ENCODE measurements around the gene GNAT2.

Gene GNAT2

GRCh38 chr1:109584766-109585165 lies 34.6 kb downstream of the GNAT2 start:
- WGBS (ENCODE audit: insufficient coverage, insufficient read length): no CpG with 5 or more reads among the region's 1 CpG
- DNase-seq (ENCODE audit: low read depth, low spot score): no peak
- no peaks in the 10 kb centered on the region for H3K9me3 ChIP-seq (ENCODE audit: control insufficient read depth, insufficient read depth, low read length)
- no peak overlapping the region for H3K4me3 ChIP-seq (ENCODE audit: low read length)
- H3K27ac ChIP-seq (ENCODE audit: low read length): no peak overlapping the region
- no peaks in the 10 kb centered on the region; the same call in 1 of the 2 replicates for H3K36me3 ChIP-seq (ENCODE audit: control insufficient read depth, insufficient read depth, low read length)
- no peaks in the 10 kb centered on the region for H3K4me1 ChIP-seq (ENCODE audit: control insufficient read depth, insufficient read depth, low read length)
- H3K27me3 ChIP-seq (ENCODE audit: control insufficient read depth, insufficient read depth, low read length): no peaks in the 10 kb centered on the region

- no peak overlapping the region for H3K27ac ChIP-seq (ENCODE audit: low read length)
- no peaks in the 10 kb centered on the region for H3K4me1 ChIP-seq (ENCODE audit: control insufficient read depth, insufficient read depth, low read length)
- H3K27me3 ChIP-seq (ENCODE audit: control insufficient read depth, insufficient read depth, low read length): no peaks in the 10 kb centered on the region
- DNase-seq (ENCODE audit: low read depth, low spot score): no peak
- H3K4me3 ChIP-seq (ENCODE audit: low read length): no peak overlapping the region
- H3K36me3 ChIP-seq (ENCODE audit: control insufficient read depth, insufficient read depth, low read length): no peaks in the 10 kb centered on the region; the same call in 1 of the 2 replicates
- whole genome bisulfite sequencing (ENCODE audit: insufficient coverage, insufficient read length): no CpG with 5 or more reads among the region's 2 CpGs
- no peaks in the 10 kb centered on the region for H3K9me3 ChIP-seq (ENCODE audit: control insufficient read depth, insufficient read depth, low read length)
These were observed 37.4 kb downstream of the GNAT2 start for GRCh38 chr1:109582021-109582420.

- no peaks in the 10 kb centered on the region; the same call in 1 of the 2 replicates for H3K36me3 ChIP-seq (ENCODE audit: control insufficient read depth, insufficient read depth, low read length)
- H3K9me3 ChIP-seq (ENCODE audit: control insufficient read depth, insufficient read depth, low read length): no peaks in the 10 kb centered on the region
These were observed 39.9 kb downstream of the GNAT2 start for GRCh38 chr1:109579491-109579890.

GRCh38 chr1:109578947-109579443 lies 40.4 kb downstream of the GNAT2 start:
- no peaks in the 10 kb centered on the region for H3K9me3 ChIP-seq (ENCODE audit: control insufficient read depth, insufficient read depth, low read length)
- no peaks in the 10 kb centered on the region; the same call in 1 of the 2 replicates for H3K36me3 ChIP-seq (ENCODE audit: control insufficient read depth, insufficient read depth, low read length)
- H3K27ac ChIP-seq (ENCODE audit: low read length): no peak overlapping the region
- no peak overlapping the region for H3K4me3 ChIP-seq (ENCODE audit: low read length)
- no peaks in the 10 kb centered on the region for H3K4me1 ChIP-seq (ENCODE audit: control insufficient read depth, insufficient read depth, low read length)
- H3K27me3 ChIP-seq (ENCODE audit: control insufficient read depth, insufficient read depth, low read length): no peaks in the 10 kb centered on the region
- no CpG with 5 or more reads among the region's 3 CpGs for WGBS (ENCODE audit: insufficient coverage, insufficient read length)
- DNase-seq (ENCODE audit: low read depth, low spot score): no peak

More at GRCh38 chr1:109579491-109579890, 39.9 kb downstream of the GNAT2 start:
- H3K4me3 ChIP-seq (ENCODE audit: low read length): no peak overlapping the region
- no CpG with 5 or more reads among the region's 1 CpG for WGBS (ENCODE audit: insufficient coverage, insufficient read length)
- no peak for DNase-seq (ENCODE audit: low read depth, low spot score)
- H3K27ac ChIP-seq (ENCODE audit: low read length): no peak overlapping the region
- H3K4me1 ChIP-seq (ENCODE audit: control insufficient read depth, insufficient read depth, low read length): no peaks in the 10 kb centered on the region
- no peaks in the 10 kb centered on the region for H3K27me3 ChIP-seq (ENCODE audit: control insufficient read depth, insufficient read depth, low read length)

- Histone ChIP-seq H3K4me3 (ENCODE audit: low read length) (no peak overlapping the region), H3K9me3 (ENCODE audit: control insufficient read depth, insufficient read depth, low read length) (no peaks in the 10 kb centered on the region), H3K27ac (ENCODE audit: low read length) (no peak overlapping the region), H3K27me3 (ENCODE audit: control insufficient read depth, insufficient read depth, low read length) (no peaks in the 10 kb centered on the region), H3K4me1 (ENCODE audit: control insufficient read depth, insufficient read depth, low read length) (no peaks in the 10 kb centered on the region; the same call in 1 of the 2 replicates), H3K36me3 (ENCODE audit: control insufficient read depth, insufficient read depth, low read length) (no peaks in the 10 kb centered on the region)
- DNase-seq (ENCODE audit: low read depth, low spot score): no peak
- WGBS (ENCODE audit: insufficient coverage, insufficient read length): no CpG with 5 or more reads among the region's 2 CpGs
These were observed 45.6 kb downstream of the GNAT2 start for GRCh38 chr1:109573785-109574184.

- Histone ChIP-seq H3K4me1 (ENCODE audit: control insufficient read depth, insufficient read depth, low read length) (no peaks in the 10 kb centered on the region; the same call in 1 of the 2 replicates), H3K4me3 (ENCODE audit: low read length) (no peak overlapping the region), H3K36me3 (ENCODE audit: control insufficient read depth, insufficient read depth, low read length) (no peaks in the 10 kb centered on the region), H3K27ac (ENCODE audit: low read length) (no peak overlapping the region), H3K9me3 (ENCODE audit: control insufficient read depth, insufficient read depth, low read length) (no peaks in the 10 kb centered on the region), H3K27me3 (ENCODE audit: control insufficient read depth, insufficient read depth, low read length) (no peaks in the 10 kb centered on the region)
- DNase-seq (ENCODE audit: low read depth, low spot score): no peak
- WGBS (ENCODE audit: insufficient coverage, insufficient read length): no CpG with 5 or more reads among the region's 3 CpGs
These were observed 49.0 kb downstream of the GNAT2 start for GRCh38 chr1:109570414-109570813.

GRCh38 chr1:109569323-109569722 lies 50.1 kb downstream of the GNAT2 start:
- H3K4me1 ChIP-seq (ENCODE audit: control insufficient read depth, insufficient read depth, low read length): peaks cover 2% of the 10 kb centered on the region; the same call in 1 of the 2 replicates
- H3K4me3 ChIP-seq (ENCODE audit: low read length): no peak overlapping the region
- no peaks in the 10 kb centered on the region for H3K27me3 ChIP-seq (ENCODE audit: control insufficient read depth, insufficient read depth, low read length)
- no peak overlapping the region for H3K27ac ChIP-seq (ENCODE audit: low read length)
- H3K36me3 ChIP-seq (ENCODE audit: control insufficient read depth, insufficient read depth, low read length): no peaks in the 10 kb centered on the region
- DNase-seq (ENCODE audit: low read depth, low spot score): no peak
- WGBS (ENCODE audit: insufficient coverage, insufficient read length): no CpG with 5 or more reads among the region's 1 CpG
- no peaks in the 10 kb centered on the region for H3K9me3 ChIP-seq (ENCODE audit: control insufficient read depth, insufficient read depth, low read length)

- WGBS (ENCODE audit: insufficient coverage, insufficient read length): no CpG with 5 or more reads among the region's 4 CpGs
- no peak overlapping the region for H3K27ac ChIP-seq (ENCODE audit: low read length)
- H3K9me3 ChIP-seq (ENCODE audit: control insufficient read depth, insufficient read depth, low read length): no peaks in the 10 kb centered on the region
- no peak overlapping the region for H3K4me3 ChIP-seq (ENCODE audit: low read length)
- no peaks in the 10 kb centered on the region for H3K36me3 ChIP-seq (ENCODE audit: control insufficient read depth, insufficient read depth, low read length)
- no peaks in the 10 kb centered on the region for H3K27me3 ChIP-seq (ENCODE audit: control insufficient read depth, insufficient read depth, low read length)
- no peak for DNase-seq (ENCODE audit: low read depth, low spot score)
- peaks cover 4% of the 10 kb centered on the region; the same call in 1 of the 2 replicates for H3K4me1 ChIP-seq (ENCODE audit: control insufficient read depth, insufficient read depth, low read length)
These were observed 51.3 kb downstream of the GNAT2 start for GRCh38 chr1:109567877-109568672.

GRCh38 chr1:109566982-109567381 lies 52.4 kb downstream of the GNAT2 start:
- DNase-seq (ENCODE audit: low read depth, low spot score): no peak
- Histone ChIP-seq H3K4me3 (ENCODE audit: low read length) (no peak overlapping the region), H3K27ac (ENCODE audit: low read length) (no peak overlapping the region), H3K36me3 (ENCODE audit: control insufficient read depth, insufficient read depth, low read length) (no peaks in the 10 kb centered on the region), H3K27me3 (ENCODE audit: control insufficient read depth, insufficient read depth, low read length) (no peaks in the 10 kb centered on the region), H3K9me3 (ENCODE audit: control insufficient read depth, insufficient read depth, low read length) (no peaks in the 10 kb centered on the region), H3K4me1 (ENCODE audit: control insufficient read depth, insufficient read depth, low read length) (peaks cover 4% of the 10 kb centered on the region; the same call in 1 of the 2 replicates)
- no CpG with 5 or more reads among the region's 1 CpG for WGBS (ENCODE audit: insufficient coverage, insufficient read length)

- Histone ChIP-seq H3K4me1 (ENCODE audit: control insufficient read depth, insufficient read depth, low read length) (peaks cover 4% of the 10 kb centered on the region; the same call in 1 of the 2 replicates), H3K27ac (ENCODE audit: low read length) (no peak overlapping the region), H3K4me3 (ENCODE audit: low read length) (no peak overlapping the region), H3K27me3 (ENCODE audit: control insufficient read depth, insufficient read depth, low read length) (no peaks in the 10 kb centered on the region), H3K9me3 (ENCODE audit: control insufficient read depth, insufficient read depth, low read length) (no peaks in the 10 kb centered on the region), H3K36me3 (ENCODE audit: control insufficient read depth, insufficient read depth, low read length) (no peaks in the 10 kb centered on the region)
- no CpG with 5 or more reads among the region's 3 CpGs for WGBS (ENCODE audit: insufficient coverage, insufficient read length)
- DNase-seq (ENCODE audit: low read depth, low spot score): no peak
These were observed 54.2 kb downstream of the GNAT2 start for GRCh38 chr1:109565241-109565640.
